ENCODE results near the gene CHRNB1.

CHRNB1 gene, protein sequence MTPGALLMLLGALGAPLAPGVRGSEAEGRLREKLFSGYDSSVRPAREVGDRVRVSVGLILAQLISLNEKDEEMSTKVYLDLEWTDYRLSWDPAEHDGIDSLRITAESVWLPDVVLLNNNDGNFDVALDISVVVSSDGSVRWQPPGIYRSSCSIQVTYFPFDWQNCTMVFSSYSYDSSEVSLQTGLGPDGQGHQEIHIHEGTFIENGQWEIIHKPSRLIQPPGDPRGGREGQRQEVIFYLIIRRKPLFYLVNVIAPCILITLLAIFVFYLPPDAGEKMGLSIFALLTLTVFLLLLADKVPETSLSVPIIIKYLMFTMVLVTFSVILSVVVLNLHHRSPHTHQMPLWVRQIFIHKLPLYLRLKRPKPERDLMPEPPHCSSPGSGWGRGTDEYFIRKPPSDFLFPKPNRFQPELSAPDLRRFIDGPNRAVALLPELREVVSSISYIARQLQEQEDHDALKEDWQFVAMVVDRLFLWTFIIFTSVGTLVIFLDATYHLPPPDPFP

DNA sequence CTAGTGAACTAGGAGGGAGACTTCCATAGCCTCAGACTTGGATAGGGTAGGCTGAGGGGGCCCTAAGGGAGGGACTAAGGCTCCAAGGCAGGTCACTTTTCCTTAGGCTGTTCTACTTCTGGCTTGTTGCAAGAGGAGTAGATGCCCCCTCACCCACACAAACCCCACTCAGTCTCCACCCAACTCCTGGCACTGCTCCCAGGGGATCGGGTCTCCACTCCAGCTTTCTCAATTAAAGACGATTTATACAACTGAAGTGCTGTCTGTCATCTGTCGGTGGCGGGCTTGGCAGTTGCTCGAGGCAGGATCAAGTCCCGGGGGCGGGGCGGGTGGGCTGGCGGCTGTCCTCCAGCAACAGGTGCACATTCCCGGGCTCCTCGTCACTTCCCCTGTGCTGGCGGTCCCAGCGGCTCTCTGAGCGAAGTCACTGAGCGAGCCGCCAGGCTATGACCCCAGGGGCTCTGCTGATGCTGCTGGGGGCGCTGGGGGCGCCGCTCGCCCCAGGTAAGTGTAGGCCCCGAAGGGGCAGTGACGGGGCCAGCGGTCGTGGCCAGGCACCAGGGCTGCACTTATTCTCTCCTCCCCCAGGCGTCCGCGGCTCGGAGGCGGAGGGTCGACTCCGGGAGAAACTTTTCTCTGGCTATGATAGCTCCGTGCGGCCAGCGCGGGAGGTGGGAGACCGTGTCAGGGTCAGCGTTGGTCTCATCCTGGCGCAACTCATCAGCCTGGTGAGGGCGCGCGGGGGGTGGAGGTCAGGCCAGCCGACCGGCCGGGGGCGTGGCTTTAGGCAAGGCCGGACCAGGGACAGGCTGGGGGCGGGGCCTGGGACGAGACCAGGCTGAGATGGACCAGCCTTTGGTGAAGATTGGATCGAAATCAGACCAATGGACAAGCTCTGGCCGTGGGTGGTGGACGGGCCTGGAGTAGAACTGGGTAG, at the start of gene CHRNB1:
Gene CHRNB1, plus strand, starts transcription at position 380 of the 937 bp plus-strand sequence. Its CDS starts 67 bp downstream, at position 447.
- peak; percentile 42 for DNase-seq (ENCODE audit: low read depth)

DNA sequence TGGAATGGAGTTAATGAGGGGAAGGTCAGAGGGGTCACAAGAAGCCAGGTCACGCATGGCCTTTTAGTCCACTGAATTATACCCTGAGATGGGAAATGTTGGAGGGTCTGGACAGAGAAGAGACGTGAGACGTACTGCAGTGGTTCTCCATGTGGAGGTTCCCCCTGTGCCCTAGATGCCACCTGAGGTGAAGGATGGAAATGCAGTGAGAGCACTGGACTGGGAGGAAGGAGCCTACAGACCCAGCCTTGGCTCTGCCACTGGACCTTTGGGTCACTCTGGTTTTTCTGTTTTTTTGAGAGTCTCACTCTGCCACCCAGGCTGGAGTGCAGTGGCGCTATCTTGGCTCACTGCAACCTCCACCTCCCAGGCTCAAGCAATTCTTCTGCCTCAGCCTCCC, 48.7 kb upstream of the CHRNB1 start:
- no peak for DNase-seq (ENCODE audit: low read depth)

DNA sequence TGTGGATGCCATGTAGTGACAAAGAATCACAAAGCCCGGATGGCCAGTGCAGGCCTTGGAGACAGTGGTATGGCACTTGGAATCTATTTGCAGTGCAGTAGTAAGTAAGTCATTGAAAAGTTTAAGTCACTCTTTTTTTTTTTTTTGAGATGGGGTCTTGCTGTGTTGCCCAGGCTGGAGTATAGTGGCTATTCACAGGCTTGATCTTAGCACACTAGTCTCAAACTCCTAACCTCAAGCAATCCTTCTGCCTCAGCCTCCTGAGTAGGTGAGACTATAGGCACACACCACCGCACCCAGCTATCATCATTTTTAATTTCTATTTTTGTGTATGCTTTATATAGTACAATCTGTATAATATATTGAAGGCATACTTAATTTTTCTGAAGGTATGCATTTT, 46.2 kb upstream of the CHRNB1 start:
- DNase-seq (ENCODE audit: low read depth), result no peak

DNA sequence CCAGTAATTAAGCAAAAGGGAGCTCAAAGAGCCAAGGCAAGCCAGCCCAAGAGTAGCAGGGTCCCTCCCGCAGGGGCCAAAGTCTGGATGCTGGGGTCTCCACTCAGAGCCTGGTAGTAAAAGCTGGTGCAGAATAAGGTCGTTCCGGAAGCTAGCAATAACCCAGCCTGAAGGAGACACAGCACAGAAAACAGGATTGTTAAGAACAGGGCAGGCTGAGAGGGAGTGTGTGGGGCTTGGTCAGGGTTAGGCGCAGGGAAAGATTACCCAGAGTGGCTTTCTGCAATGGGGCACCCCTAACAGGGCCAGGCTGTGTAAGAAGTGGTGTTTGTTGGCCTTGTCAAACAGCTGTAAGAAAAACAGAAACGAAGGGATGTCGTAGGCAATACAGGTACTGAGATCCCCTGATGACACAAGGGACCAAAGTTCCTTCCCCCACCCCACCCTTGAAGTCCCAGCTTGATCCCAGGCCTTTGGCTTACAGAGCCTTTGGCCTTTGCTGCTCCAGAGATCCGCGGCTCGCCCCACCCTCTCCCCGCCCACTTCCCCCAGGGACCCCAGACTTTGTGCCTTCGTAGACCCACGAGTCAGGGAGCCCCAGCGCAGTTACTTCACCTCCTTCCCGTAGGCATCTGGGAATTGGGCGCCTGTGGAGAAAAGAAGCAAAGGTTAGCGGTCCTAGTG, 41.7 kb upstream of the CHRNB1 start:
- no peak for DNase-seq (ENCODE audit: low read depth)

DNA sequence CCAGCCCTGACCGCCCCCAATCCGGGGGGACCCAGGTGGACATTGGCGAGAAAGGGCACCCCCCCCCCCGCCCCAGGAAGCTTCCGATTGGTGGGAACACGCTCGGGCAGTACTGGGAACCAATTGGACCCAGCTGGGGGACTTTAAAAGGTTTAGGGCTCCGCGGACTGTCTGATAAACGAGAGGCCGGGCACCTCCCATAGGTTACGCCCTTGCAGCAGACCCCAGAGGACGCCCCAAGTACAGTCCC, 41.2 kb upstream of the CHRNB1 start:
- DNase-seq (ENCODE audit: low read depth), result no peak

DNA sequence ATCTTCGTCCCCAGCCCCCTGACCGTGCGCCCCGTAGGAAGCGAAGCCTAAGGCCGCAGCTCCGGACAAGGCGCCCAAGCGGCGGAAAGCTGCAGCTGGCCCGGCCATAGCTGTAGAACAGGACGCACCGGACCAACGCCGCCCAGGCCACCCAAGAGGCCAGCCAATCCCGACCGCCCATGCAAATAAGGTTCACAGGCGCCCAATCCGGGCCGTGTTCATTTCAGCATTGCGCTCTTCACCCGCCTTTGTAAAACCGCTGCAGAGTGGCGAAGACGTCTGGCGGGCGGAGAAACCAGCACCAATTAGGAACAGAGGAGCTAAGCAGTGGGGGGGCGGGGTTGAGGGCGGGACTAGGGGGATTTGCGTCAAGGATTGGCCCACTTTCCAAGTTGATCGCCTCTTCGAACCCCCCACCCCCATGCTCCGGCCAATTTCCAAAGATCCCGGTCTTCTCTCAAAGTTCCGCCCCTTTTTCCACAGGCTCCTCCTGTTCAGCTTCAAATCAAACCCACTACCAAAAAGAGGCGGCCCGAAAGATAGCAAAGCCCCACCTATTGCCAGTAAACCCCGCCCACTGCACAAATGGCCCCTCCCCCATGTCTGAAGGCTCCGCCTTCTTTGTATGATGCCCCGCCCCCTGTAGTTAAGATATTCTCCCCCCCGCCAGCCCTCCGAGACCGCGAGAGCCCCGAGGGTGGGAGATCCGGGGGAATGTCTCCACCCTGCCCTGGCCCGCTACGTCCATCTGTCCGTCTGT, 40.7 kb upstream of the CHRNB1 start, which contains the start of gene TMEM256:
Gene TMEM256, minus strand, starts transcription at position 121 of the 760 bp plus-strand sequence. Its CDS starts 13 bp downstream, at position 108.
- peak; percentile 99 for DNase-seq (ENCODE audit: low read depth)

DNA sequence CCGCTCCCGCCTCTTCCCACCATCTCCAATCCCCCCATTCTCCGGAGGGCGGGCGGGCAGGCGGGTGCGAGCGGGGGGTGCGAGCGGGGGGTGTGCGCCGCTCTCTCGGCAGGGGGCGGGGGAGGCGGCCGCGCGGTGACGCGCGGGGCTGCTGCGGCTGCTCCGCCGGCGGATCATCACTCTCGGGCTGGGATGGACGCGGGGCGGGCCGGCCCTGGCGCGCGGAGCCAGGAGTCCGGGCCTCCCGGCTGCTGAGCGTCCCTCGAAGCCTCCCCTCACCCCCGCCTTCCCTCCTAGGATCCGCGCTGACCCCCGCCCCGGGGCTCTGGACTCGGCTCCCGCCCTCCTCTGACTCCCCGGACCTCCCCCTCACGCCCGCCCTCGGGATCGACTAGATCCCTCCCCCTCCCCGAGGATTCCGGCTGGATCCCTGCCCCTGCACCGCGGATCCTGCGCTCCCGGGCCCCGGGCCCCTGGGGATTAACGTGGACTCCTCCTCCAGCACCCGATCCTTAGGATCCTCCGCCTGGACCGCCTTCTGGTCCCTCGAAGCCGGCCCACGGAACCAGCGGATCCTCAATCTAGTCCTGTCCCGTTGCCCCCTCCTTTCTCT, 40.0 kb upstream of the CHRNB1 start:
- DNase-seq (ENCODE audit: low read depth), result no peak

DNA sequence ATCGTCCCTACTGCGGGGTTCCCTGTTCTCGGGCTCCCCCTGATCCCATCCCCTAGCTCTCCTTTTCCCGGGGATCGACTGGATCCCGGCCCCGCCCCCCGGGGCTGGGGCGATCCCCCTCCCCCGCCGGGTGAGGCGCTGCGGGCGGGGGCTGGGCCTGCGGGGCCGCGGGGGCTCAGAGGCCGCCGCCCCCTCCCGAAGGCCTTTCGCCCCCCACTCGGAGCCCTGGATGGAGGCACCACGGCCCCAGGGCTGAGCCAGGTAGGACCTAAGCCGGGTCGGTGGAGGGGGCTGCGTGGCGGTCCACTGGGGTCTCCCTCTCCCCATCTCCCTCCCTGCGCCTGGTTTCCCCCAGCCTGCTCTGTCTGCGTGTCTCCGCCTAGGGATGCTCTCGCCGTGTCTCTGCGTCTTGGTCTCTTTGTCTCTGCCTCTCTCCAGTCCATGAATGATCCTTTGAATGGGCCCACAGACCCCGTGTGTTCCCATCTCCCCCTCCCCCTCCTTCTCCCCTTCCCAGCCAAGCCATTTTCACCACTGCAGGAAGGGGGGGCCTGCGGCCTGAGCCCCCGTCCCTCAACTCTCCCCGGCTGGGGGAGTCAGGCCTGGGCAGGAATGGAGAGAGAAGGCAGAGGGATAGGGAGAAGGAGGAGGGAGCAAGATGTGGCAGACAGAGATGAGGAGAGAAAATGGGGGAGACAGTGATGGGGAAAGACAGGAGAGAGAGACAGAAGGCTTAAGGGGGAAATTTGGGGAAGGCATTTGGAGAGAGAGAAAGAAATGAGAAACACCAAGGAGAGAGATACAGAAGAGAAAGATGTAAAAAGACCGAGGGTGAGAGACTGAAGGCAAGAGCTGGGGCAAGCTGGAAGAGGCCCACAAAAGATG, 39.3 kb upstream of the CHRNB1 start:
- DNase-seq (ENCODE audit: low read depth), result no peak

DNA sequence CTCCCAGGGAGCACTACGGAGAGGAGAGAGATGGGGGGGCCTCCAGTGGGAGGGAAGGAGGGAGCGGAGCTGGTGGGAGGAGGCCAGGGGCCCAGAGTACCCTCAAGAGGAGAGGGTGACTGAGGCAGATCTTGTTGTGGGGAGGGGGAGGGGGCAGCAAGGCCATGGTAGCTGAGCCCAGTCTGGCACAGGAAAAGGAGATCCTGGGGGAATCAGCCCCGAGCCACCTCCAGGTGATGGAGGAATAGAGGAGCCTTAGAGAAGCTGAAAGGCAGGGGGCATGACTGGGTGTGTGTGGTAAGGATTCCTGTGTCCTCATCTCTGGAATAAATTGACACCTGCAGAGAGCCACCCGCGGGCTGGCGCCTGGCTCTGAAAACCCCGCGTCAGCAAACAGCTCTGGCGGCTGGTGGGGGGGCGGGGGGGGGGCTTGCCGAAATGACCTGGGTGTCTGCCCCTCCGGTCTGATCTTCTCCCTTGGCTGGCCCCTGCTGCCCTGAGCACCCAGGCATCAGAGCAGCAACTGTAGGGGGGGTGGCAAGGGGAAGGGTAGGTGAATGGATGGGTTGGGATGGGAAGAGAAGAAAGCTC, 38.5 kb upstream of the CHRNB1 start:
- no peak for DNase-seq (ENCODE audit: low read depth)

DNA sequence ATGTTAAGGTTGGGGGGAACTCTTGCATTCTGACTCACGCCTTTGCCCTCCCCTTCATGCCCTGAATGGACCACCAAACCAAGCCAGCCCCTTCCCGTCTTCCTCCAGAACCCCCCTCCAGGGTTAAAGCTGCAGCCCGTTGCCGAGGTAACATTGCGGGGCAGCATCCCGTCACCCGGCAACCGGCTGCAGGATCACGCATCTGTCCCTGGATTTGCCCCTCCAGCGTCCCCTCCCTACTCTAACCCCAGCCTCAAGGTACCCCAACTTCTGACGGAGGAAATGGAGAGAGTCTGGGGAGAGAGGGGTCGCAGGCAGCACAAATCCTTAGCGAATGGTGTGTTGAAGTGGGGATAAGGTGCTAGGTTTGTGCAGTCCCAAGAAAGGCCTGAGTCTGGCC, 37.8 kb upstream of the CHRNB1 start:
- no peak for DNase-seq (ENCODE audit: low read depth)

DNA sequence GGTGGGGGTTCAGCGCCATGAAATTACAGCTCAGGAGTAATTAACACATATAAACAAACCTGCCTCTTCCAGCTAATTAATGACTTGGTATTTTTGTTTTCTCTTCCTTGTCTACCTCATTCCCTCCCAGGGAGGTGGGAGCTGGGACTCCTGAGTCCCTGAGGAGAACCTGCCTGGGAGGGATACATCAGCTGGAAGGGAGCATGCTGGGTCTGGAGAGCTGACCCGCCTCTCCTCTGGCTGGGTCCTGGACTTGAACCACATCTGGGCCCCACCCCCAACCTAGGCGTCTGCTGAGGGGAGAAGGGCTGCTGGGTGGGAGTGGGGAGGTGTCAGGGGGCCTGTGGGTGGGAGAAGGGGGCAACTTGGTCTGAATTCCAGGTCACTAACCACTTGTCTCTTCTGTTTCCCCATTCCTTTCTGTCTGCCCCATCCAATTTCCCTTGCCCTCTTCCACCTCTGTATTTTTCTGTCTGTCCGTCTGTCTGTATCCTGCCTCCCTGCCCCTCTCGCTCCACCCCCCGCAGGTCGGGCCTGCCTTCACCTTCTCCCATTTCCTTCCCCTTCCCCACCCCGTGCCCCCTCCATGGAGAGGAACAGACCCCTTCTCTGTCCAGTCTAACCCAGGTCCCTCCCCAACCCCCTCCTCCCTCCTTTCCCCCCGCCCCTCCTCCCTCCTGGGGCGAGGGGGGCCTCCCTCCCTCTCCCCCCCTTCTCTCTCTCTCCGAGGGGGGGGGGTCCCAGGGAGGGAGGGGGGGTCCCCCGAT, 37.2 kb upstream of the CHRNB1 start, which contains the start of gene NLGN2:
Gene NLGN2, plus strand, starts transcription at position 361 of the 767 bp plus-strand sequence. CDS start 411 bp downstream, outside the sequence.
- DNase-seq (ENCODE audit: low read depth), result no peak

DNA sequence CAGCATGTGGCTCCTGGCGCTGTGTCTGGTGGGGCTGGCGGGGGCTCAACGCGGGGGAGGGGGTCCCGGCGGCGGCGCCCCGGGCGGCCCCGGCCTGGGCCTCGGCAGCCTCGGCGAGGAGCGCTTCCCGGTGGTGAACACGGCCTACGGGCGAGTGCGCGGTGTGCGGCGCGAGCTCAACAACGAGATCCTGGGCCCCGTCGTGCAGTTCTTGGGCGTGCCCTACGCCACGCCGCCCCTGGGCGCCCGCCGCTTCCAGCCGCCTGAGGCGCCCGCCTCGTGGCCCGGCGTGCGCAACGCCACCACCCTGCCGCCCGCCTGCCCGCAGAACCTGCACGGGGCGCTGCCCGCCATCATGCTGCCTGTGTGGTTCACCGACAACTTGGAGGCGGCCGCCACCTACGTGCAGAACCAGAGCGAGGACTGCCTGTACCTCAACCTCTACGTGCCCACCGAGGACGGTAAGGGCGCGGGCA, 36.6 kb upstream of the CHRNB1 start:
- DNase-seq (ENCODE audit: low read depth), result no peak

DNA sequence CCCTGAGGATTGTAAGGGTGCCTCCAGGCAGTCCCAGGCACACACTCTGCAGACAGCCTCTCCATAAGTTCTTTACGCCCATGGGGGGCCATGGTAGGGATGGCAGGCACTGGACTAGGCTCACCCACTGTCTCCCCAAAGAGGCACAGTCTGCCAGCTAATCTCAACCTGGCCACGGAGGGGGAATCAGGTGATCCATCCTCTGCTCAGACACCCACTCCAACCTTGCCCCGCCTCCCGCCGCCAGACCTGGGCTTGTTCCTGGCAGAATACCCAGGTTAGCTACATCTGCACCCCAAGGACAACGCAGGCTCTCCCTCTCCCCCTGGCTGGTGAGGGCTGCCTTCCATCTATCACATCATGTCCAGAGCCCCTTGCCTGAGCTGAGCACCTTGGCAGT, 36.0 kb upstream of the CHRNB1 start:
- no peak for DNase-seq (ENCODE audit: low read depth)

DNA sequence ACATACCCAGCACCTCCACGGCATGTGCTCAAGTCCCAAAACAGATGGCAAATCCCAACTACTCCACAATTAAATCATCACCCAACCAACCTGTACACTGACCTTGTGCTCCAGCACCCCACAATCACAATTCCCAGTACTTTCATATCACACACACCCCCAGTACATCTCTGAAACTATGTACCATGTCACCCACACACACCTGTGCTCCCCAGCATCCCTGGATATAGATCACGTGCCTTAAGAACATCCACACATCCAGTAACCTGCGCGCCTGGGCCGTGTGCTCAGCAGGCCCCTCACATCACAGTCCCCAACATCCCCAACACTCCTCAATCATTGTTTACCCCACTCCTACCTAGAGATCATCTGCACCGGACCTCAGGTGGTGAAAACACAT, 35.1 kb upstream of the CHRNB1 start:
- DNase-seq (ENCODE audit: low read depth), result no peak

DNA sequence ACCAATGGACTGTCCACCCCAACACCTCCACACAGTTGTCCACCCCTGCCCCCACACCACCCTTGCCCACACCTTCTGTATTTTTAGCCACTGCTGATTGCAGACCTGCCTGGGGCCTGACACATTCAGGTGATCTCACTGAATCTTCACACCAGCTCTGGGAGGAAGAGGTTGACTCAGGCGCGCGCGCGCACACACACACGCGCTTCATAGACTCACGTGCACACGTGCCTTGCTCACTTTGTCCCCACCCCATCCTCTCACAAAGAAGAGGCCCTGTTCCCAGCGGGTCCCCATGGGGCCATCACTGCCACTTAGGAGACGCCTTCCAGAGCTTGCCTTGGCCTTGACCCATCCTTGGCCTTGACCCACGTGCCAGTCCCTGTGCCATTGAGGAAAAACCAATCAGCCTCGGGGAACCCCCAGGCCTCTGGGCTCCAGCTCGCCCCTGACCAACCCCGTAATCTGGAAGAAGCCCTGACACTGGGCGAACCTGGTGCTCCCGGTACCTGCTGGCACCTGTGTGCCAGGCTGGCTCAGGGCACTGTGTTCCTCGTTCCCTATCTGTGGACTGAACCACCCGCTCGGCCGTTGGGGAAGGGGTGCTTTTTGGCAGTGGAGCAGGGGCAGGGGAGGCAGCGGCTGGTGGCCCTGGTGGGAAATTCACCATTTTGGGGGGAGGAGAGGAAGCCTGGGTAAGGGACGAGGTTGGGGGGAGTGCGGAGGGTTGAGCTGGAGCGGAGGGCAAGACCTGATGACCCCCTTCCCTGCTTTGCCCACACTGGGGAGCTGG, 34.0 kb upstream of the CHRNB1 start:
- DNase-seq (ENCODE audit: low read depth), result no peak

DNA sequence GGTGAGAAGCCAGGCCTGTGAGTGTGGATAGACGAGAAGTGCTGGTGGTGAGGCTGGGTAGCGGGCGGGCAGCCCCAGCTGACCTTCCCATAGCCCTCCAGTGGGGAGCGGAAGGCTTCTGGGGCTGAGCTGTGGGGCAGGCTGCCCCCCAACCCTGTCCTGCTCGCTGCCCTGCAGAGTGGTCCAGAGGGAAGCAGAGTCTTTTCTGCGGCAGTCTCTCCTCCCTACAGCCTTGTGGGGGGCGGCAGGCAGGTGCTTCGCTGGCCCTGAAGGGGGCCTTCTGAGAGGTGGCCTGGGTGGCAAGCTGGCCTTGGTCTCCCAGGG, 33.5 kb upstream of the CHRNB1 start:
- DNase-seq (ENCODE audit: low read depth), result no peak

DNA sequence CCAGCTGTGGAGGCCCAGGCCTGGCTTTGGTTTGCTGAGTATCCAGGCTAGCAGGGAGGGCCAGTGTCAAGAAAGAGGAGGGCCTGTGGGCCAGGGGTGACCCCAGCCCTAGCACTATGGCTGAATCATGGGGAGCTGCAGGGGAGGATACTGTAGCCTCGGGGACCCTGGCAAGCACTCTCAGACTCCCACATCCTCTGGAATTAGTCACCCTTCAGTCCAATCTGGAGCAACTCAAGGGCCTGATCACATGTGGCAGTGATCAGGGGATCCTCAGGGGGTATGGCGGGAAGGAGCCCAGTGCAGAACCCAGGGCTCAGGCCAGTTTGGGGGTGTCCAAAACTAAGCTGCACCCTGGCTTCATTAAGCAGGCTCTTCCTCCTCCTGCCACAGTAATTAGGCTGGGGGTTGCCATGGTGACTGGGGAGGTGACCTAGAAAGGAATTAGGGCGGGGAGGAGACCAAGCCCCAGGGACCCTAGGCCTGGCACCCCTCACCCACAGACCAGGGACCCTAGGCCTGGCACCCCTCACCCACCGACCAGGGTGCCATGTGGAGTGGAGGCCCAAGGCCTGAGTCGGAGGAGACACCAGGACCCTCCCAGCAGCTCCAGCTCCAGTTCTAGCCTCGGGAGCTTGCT, 31.4 kb upstream of the CHRNB1 start:
- DNase-seq (ENCODE audit: low read depth), result peak; percentile 40

DNA sequence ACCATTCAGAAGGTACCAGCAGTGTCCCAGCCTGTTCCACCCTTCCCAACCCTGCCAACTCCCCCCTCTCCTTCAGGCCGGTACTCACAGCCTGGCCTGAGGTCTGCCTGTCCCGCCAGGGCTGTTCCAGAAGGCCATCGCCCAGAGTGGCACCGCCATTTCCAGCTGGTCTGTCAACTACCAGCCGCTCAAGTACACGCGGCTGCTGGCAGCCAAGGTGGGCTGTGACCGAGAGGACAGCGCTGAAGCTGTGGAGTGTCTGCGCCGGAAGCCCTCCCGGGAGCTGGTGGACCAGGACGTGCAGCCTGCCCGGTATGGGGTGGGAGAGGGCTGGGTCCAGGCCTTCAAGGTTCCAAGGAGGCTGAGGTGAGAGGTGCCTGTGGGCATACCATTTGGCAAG, 30.0 kb upstream of the CHRNB1 start:
- no peak for DNase-seq (ENCODE audit: low read depth)

Data from amniotic epithelial cell (primary cell).